Adrenal gland (tissue), 5 donors: ENCODE results near the gene HCRT.

Source experiments
- POLR2A ChIP-seq, 2 donors: fragments of 450-650 bp; IDR thresholded peaks; one replicate each; pipeline ENCODE4 v1.6.1; 2017; ENCODE audit warnings: antibody characterized with exemption in 2 of 2, mild to moderate bottlenecking in 2 of 2, moderate library complexity in 1 of 2
- TF ChIP-seq, protein P1 (sequence below), 6 experiments: fragments of 450-650 bp in 4 of 6; fragments of 200-600 bp in 2 of 6; sonication (generic) in 1 of 6; IDR thresholded peaks; 1 replicate in 5 of 6; 2 replicates in 1 of 6; pipeline versions ENCODE4 v1.5.1 to v1.8.0; 2016 to 2021; ENCODE audit warnings: antibody characterized with exemption in 6 of 6, mild to moderate bottlenecking in 2 of 6, moderate library complexity in 1 of 6
- donor health status: DM: no; HTN: no; CAD: no.

DNA sequence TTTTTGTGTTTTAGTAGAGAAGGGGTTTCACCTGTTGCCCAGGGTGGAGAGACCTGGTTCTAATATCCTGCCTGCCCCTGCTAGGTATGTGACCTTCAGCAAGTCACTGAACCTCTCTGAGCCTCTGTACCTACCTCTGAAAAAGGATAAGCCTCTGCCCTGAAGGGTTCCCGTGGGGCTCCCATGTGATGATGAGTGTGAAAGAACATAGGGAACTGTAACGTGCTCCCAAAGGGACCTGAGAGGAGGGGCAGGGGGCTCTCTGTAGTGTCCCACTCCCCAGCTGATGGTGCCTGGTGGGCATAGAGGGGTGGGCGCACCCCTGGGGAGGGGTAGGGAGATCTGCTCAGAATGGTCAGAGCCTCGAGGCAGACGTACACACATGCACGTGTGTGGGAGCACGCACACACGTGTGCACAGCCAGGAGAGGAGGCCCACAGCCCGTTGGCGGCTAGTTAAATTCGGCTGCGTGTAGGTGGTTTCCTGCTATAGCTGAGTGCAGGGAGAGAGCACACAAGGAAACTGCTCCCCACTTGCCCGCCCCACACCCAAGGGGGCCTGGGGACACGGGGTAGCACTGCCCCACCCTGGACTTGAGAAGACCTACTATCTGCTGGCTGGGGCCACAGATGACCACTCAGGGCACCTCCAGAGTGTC lies 11.0 kb downstream of the HCRT start:
- TF ChIP-seq, protein P1, sequence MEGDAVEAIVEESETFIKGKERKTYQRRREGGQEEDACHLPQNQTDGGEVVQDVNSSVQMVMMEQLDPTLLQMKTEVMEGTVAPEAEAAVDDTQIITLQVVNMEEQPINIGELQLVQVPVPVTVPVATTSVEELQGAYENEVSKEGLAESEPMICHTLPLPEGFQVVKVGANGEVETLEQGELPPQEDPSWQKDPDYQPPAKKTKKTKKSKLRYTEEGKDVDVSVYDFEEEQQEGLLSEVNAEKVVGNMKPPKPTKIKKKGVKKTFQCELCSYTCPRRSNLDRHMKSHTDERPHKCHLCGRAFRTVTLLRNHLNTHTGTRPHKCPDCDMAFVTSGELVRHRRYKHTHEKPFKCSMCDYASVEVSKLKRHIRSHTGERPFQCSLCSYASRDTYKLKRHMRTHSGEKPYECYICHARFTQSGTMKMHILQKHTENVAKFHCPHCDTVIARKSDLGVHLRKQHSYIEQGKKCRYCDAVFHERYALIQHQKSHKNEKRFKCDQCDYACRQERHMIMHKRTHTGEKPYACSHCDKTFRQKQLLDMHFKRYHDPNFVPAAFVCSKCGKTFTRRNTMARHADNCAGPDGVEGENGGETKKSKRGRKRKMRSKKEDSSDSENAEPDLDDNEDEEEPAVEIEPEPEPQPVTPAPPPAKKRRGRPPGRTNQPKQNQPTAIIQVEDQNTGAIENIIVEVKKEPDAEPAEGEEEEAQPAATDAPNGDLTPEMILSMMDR (IDR thresholded peaks at IDR 0.05): no peak
- no peak for TF ChIP-seq POLR2A (IDR thresholded peaks at IDR 0.05)
